IPS-20b (cell line): Measurements from ENCODE around the gene MBOAT1.

Experiments
- H3K27ac ChIP-seq: one replicate; pipeline ENCODE4 v1.5.1; 2013; ENCODE audit warnings: low read length
- H3K27me3 ChIP-seq: 2 replicates; pipeline ENCODE4 v1.6.1; 2013; ENCODE audit warnings: mild to moderate bottlenecking, low read length, inconsistent platforms; ENCODE audit not compliant: insufficient read depth
- H3K36me3 ChIP-seq: 2 replicates; pipeline ENCODE4 v1.6.1; 2013; ENCODE audit warnings: low read depth, mild to moderate bottlenecking, inconsistent platforms, low read length, moderate library complexity; ENCODE audit not compliant: insufficient read depth
- H3K4me1 ChIP-seq: 2 replicates; pipeline ENCODE4 v1.6.1; 2013; ENCODE audit warnings: mild to moderate bottlenecking, control low read depth, inconsistent platforms, low read length, moderate library complexity; ENCODE audit not compliant: insufficient read depth
- H3K4me3 ChIP-seq: 2 replicates; pipeline ENCODE4 v1.5.1; 2013; ENCODE audit warnings: mild to moderate bottlenecking, low read length, inconsistent platforms
- H3K9ac ChIP-seq: 2 replicates; pipeline ENCODE4 v1.6.1; 2013; ENCODE audit warnings: low read depth, mild to moderate bottlenecking, inconsistent platforms, low read length, moderate library complexity
- H3K9me3 ChIP-seq: 2 replicates; pipeline ENCODE4 v1.6.1; 2013; ENCODE audit warnings: mild to moderate bottlenecking, low read depth, low read length, inconsistent platforms; ENCODE audit not compliant: insufficient read depth

Gene MBOAT1

GRCh38 chr6:20071998-20072397 lies 140.3 kb downstream of the MBOAT1 start:
- no peaks in the 10 kb centered on the region for H3K36me3 ChIP-seq
- H3K4me1 ChIP-seq, result no peaks in the 10 kb centered on the region
- H3K27me3 ChIP-seq, result no peaks in the 10 kb centered on the region
- no peak overlapping the region for H3K4me3 ChIP-seq
- H3K9ac ChIP-seq, result no peak overlapping the region
- H3K27ac ChIP-seq, result no peak overlapping the region
- H3K9me3 ChIP-seq, result peaks cover 4% of the 10 kb centered on the region; the same call in 1 of the 2 replicates

DNA sequence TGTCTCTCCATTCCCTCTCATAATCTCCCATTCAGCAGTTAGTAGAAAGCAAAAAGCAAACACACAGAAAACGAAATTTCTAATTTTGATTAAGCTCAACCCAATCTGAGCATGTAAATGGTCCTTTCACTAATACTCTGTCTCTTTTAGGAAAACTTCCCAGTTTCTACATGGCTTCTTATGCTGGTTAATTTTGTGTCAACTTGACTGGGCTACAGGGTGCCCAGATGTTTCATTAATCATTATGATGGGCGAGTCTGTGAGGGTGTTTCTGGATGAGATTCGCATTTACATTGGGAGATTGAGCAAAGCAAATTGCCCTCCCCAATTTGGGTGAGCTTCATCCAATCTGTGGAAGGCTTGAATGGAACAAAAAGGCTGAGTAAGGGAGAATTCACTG lies 142.2 kb downstream of the MBOAT1 start:
- no peak overlapping the region for H3K9ac ChIP-seq
- H3K27ac ChIP-seq, result no peak overlapping the region
- H3K4me1 ChIP-seq, result no peaks in the 10 kb centered on the region
- no peak overlapping the region for H3K4me3 ChIP-seq
- H3K27me3 ChIP-seq, result no peaks in the 10 kb centered on the region
- H3K36me3 ChIP-seq, result no peaks in the 10 kb centered on the region
- peaks cover 4% of the 10 kb centered on the region; the same call in 1 of the 2 replicates for H3K9me3 ChIP-seq

GRCh38 chr6:20069021-20069522 lies 143.2 kb downstream of the MBOAT1 start:
- Histone ChIP-seq H3K36me3 (no peaks in the 10 kb centered on the region), H3K4me1 (no peaks in the 10 kb centered on the region), H3K9ac (no peak overlapping the region), H3K27ac (no peak overlapping the region), H3K27me3 (no peaks in the 10 kb centered on the region), H3K4me3 (no peak overlapping the region), H3K9me3 (peaks cover 4% of the 10 kb centered on the region; the same call in 1 of the 2 replicates)

DNA sequence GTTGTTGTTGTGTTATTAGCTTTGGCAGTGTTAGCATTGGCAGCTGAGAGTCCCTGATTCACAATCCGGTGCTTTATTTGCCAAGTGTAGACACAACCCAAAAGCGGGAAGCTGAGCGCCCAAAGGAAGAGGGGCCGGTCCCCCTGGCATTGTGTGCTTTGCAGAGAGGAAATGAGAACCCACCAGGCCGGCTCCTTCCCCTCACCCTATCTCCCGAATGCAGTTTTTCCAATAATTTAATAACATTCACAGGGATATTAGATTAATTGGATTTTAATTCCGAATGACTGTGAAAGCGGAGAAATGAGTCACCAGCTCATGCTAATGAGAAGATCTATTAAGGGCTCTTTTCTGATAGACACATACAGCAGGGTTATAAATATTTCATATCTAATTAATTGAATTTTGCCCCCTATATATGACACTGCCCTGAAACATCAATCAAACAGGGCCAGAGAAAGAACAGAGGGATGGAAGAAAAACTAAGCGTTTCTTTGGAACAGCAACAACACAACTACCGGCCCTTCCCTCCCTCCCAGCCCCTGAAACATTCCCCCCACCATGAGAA lies 143.8 kb downstream of the MBOAT1 start:
- no peak overlapping the region for H3K27ac ChIP-seq
- H3K4me1 ChIP-seq, result no peaks in the 10 kb centered on the region
- no peaks in the 10 kb centered on the region for H3K36me3 ChIP-seq
- H3K4me3 ChIP-seq, result no peak overlapping the region
- H3K9me3 ChIP-seq, result peaks cover 4% of the 10 kb centered on the region; the same call in 1 of the 2 replicates
- H3K9ac ChIP-seq, result no peak overlapping the region
- no peaks in the 10 kb centered on the region for H3K27me3 ChIP-seq

DNA sequence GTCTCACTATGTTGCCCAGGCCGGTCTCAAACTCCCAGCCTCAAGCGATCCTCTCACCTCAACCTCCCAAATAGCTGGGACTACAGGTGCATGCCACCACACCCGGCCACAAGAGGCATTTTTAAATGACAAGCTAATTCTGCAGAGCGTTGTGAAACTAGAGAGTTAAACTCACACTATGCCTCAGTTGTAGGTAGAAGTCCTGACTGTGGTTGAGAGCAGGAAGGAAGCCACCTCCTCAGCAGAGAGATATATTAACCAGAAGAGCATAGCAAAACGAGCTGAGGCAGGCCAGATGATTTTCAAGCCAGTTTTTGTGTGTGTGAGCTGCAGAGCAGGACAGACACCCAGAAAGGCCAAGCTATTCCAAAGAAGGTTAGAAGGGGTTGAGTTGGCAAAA lies 150.3 kb downstream of the MBOAT1 start:
- no peak overlapping the region for H3K9ac ChIP-seq

DNA sequence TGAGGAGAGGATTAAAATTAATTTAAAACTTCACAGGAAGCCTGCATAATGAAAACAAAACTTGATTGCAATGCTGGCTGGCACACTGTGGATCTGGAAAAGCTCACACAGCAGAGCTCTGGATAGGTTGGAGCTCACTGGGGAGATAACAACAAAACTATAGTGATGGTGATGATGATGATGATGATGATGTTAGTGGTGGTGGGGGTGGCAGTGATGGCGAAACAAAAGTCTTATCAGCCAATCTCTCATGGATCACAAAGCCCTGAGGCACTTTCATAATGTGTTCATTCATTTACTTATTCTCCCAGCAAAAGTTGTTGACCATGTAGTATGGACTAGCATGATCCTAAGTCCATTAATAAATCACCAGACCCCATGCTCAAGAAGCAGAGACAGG lies 152.0 kb downstream of the MBOAT1 start:
- no peaks in the 10 kb centered on the region for H3K9me3 ChIP-seq
- no peak overlapping the region for H3K27ac ChIP-seq
- H3K9ac ChIP-seq, result no peak overlapping the region
- no peaks in the 10 kb centered on the region for H3K4me1 ChIP-seq
- no peaks in the 10 kb centered on the region for H3K36me3 ChIP-seq
- H3K4me3 ChIP-seq, result no peak overlapping the region
- H3K27me3 ChIP-seq, result no peaks in the 10 kb centered on the region

More for the DNA sequence above, 150.3 kb downstream of the MBOAT1 start:
- Histone ChIP-seq H3K4me3 (no peak overlapping the region), H3K9me3 (no peaks in the 10 kb centered on the region), H3K27ac (no peak overlapping the region), H3K27me3 (no peaks in the 10 kb centered on the region), H3K4me1 (no peaks in the 10 kb centered on the region), H3K36me3 (no peaks in the 10 kb centered on the region)

DNA sequence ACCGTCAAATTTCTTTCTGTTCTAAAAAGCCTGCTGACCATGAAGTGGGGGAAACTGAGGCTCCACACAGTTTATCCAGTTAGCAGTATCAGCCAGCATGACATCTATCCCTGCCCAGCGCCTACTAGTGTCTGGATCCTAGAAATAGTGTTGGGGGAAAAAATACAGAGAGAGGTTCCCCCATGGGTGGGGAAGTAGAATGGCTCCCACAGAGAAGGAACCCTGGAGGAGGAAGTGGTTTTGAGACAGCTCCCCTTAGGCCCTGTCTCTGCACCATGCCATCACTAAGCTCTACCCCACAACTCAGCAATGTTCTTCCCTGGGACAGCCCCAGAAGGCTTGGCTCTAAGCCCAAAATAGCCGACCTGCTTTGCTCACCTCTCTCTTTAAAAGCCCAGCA lies 153.4 kb downstream of the MBOAT1 start:
- no peaks in the 10 kb centered on the region for H3K9me3 ChIP-seq
- H3K27me3 ChIP-seq, result no peaks in the 10 kb centered on the region
- H3K4me3 ChIP-seq, result no peak overlapping the region
- H3K4me1 ChIP-seq, result no peaks in the 10 kb centered on the region
- no peaks in the 10 kb centered on the region for H3K36me3 ChIP-seq
- H3K9ac ChIP-seq, result no peak overlapping the region
- H3K27ac ChIP-seq, result no peak overlapping the region

DNA sequence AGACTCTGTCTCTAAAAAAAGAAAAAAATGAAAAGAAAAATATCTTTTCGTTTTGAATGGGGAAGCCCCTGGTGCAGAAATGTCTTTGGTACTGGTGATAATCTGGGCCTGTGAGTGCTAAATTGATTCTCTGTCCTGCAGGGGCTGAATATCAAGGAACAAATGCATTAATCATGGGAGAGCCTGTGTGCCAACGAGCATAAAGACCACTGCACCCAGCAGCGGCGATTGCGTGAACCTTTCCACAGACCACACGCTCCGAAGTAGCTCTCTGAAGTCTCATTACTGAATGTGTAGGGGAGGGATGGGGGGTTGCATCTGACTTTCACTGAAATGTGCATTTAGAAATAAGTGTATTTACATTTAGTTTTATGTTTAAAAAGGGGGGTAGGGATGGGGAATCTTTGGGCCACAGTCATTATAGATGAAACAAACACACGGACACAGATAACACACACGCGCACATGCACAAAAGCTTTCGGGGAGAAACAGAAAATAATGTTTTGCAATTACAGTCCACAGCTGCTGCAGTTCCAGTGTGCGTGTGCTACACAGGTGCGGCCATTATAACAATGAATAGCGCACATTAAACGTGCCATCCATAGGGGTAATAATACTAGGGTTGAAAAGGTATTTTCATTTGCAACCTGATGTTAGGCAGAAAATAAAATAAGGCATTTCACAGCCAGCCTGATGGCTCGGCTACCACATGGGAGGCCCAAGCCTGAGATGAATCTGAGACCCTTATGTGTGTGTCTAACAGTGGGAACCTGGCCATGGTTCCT lies 154.0 kb downstream of the MBOAT1 start:
- H3K27ac ChIP-seq, result no peak overlapping the region
- no peaks in the 10 kb centered on the region for H3K4me1 ChIP-seq
- H3K27me3 ChIP-seq, result no peaks in the 10 kb centered on the region
- H3K4me3 ChIP-seq, result no peak overlapping the region
- no peak overlapping the region for H3K9ac ChIP-seq
- no peaks in the 10 kb centered on the region for H3K36me3 ChIP-seq
- H3K9me3 ChIP-seq, result no peaks in the 10 kb centered on the region

GRCh38 chr6:20056350-20056992 lies 155.8 kb downstream of the MBOAT1 start:
- Histone ChIP-seq H3K36me3 (no peaks in the 10 kb centered on the region), H3K9me3 (no peaks in the 10 kb centered on the region), H3K4me3 (no peak overlapping the region), H3K4me1 (no peaks in the 10 kb centered on the region), H3K9ac (no peak overlapping the region), H3K27ac (no peak overlapping the region), H3K27me3 (no peaks in the 10 kb centered on the region)

- Histone ChIP-seq H3K4me1 (no peaks in the 10 kb centered on the region), H3K9ac (no peak overlapping the region), H3K27me3 (no peaks in the 10 kb centered on the region), H3K27ac (no peak overlapping the region), H3K4me3 (no peak overlapping the region), H3K36me3 (no peaks in the 10 kb centered on the region), H3K9me3 (no peaks in the 10 kb centered on the region)
Measured at GRCh38 chr6:20055916-20056315, 156.4 kb downstream of the MBOAT1 start.
